Panc1 (cell line): Measurements from ENCODE around the gene SYTL1. TPM values are rescaled to one million over a fixed set of nuclear protein-coding genes. Genes with fewer than 3 reads are reported as not detected.

ENCODE experiments used
- ATAC-seq: fragments of 200-7000 bp; cut with Tn5 transposase; 2 replicates; pipeline ENCODE4 v1.9.1; 2020; ENCODE audit warnings: mild to moderate bottlenecking, moderate library complexity
- BruUV-seq: library from RNA; stranded (reverse); fragments of 400-500 nt; replicated peaks from 2 replicates; lab custom pipeline; 2021; lab: Mats Ljungman, UMichigan
- CTCF ChIA-PET: fragments of 300-600 bp; sonication (Branson Sonifier 250); formaldehyde crosslinking; loops from one replicate; lab custom pipeline; 2022; ENCODE audit warnings: antibody characterized with exemption; lab: Charles Lee
- POLR2A ChIA-PET: fragments of 300-600 bp; sonication (Branson Sonifier 250); formaldehyde crosslinking; loops from one replicate; lab custom pipeline; 2022; ENCODE audit warnings: antibody characterized with exemption; lab: Charles Lee
- DNase-seq: peaks from one replicate; pipeline ENCODE4 v3.0.0-alpha.2; 2010; ENCODE audit warnings: low read depth, low spot score
- H3K27ac ChIP-seq: 2 replicates; pipeline ENCODE4 v1.5.1; 2011; ENCODE audit warnings: mild to moderate bottlenecking, low read length, inconsistent platforms
- H3K27me3 ChIP-seq: fragments of 200-500 bp; sonication (Bioruptor generic); 2 replicates; pipeline ENCODE4 v1.6.0; 2014; ENCODE audit warnings: low read length, inconsistent platforms; ENCODE audit not compliant: control insufficient read depth, insufficient read depth
- H3K36me3 ChIP-seq: fragments of 200-500 bp; sonication (Bioruptor generic); 2 replicates; pipeline ENCODE4 v1.5.1; 2014; ENCODE audit warnings: inconsistent platforms, mild to moderate bottlenecking, low read length, moderate library complexity; ENCODE audit not compliant: control insufficient read depth, insufficient read depth
- H3K4me1 ChIP-seq: 2 replicates; pipeline ENCODE4 v1.5.1; 2011; ENCODE audit warnings: inconsistent platforms, mild to moderate bottlenecking, low read length, moderate library complexity; ENCODE audit not compliant: control insufficient read depth, insufficient read depth
- H3K4me3 ChIP-seq, 2 experiments: 2 replicates each; pipeline ENCODE4 v1.5.1; 2011 to 2012; ENCODE audit warnings: low read depth in 2 of 2, low read length in 2 of 2, mild to moderate bottlenecking in 2 of 2, inconsistent platforms in 1 of 2, moderate library complexity in 1 of 2
- H3K9me3 ChIP-seq: fragments of 200-500 bp; sonication (Bioruptor generic); 2 replicates; pipeline ENCODE4 v1.5.1; 2014; ENCODE audit warnings: low read depth, mild to moderate bottlenecking, inconsistent platforms, low read length, moderate library complexity; ENCODE audit not compliant: control insufficient read depth, insufficient read depth
- POLR2AphosphoS5 ChIP-seq: IDR thresholded peaks from 2 replicates; pipeline ENCODE4 v1.6.1; 2012; ENCODE audit warnings: mild to moderate bottlenecking, low read depth, low read length, moderate library complexity
- SIN3A ChIP-seq: IDR thresholded peaks from 2 replicates; pipeline ENCODE4 v1.6.1; 2012; ENCODE audit warnings: low read depth, mild to moderate bottlenecking, low read length, moderate library complexity, borderline replicate concordance; ENCODE audit not compliant: insufficient read depth
- TCF7L2 ChIP-seq: IDR thresholded peaks from 2 replicates; pipeline ENCODE4 v1.6.1; 2011; ENCODE audit warnings: mild to moderate bottlenecking, low read depth, low read length, inconsistent platforms
- in situ Hi-C: cut with HindIII; loops from 2 replicates; pipeline ENCODE4 v1.10.0; 2016; ENCODE audit warnings: low sequenced_read_pairs, low pct_unique_long_range_greater_than_20kb
- intact Hi-C: fragments of 100-400 bp; cut with micrococcal nuclease; formaldehyde crosslinking; loops from one replicate; pipeline ENCODE4 v1.10.0; 2022; ENCODE audit not compliant: unreplicated experiment
- total RNA-seq: library from RNA; stranded (reverse); gene quantifications from one replicate; pipeline ENCODE4 v1.2.1, GENCODE V29; 2021; ENCODE audit not compliant: unreplicated experiment
- TF ChIP-seq, protein P1 (sequence below): fragments of 450-650 bp; IDR thresholded peaks from 2 replicates; pipeline ENCODE4 v1.5.1; 2017; ENCODE audit warnings: mild to moderate bottlenecking
- TF ChIP-seq, protein P2 (sequence below), 2 experiments: IDR thresholded peaks; 2 replicates each; pipeline ENCODE4 v1.6.1; 2011 to 2012; ENCODE audit warnings: low read depth in 2 of 2, control low read depth in 1 of 2, low read length in 1 of 2, mild to moderate bottlenecking in 1 of 2, moderate library complexity in 1 of 2; ENCODE audit not compliant: insufficient read depth in 1 of 2

The SYTL1 gene
- total RNA-seq, 1 experiment from 2014 or later = 2.4 TPM

DNA sequence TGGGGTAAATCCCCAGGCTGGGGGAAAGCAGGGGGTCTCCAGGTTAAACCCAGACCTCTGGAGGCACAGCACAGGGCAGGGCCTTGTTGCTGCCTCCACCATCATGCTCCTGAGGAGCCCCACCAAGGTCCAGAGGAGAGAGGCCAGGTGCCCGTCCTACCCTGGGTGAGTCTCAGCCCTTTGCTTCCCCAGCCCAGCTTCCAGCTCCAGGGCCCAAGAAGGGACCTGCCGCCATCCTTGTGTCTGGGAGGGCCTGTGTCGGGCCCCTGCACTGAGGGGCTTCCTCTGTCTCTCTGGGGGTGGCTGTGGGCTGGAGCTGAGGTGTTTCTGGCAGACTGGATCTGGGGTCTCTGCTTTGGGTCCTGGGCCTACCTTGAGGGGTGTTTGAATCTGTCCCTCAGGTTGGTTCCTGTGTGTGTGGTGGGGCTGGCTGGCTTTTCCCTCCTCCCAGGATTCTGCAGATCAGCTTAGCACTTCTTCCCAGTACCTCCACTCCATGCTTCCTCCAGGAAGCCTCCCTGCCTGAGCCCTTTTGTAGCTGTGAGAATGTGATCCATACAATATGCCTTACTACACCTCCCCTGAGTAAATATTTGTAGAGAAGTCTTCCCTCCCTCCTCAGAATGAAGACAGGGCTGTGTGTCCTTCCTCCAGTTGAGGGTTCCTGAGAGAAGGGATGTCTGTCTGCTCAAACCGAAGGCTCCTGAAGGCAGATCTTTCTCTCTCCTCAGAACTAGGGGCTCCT lies 56.8 kb downstream of the SYTL1 start:
- DNase-seq = no peak
- ATAC-seq = no peak
- ChIA-PET CTCF (interaction anchor here (0.7 kb wide), 1 partner anchor 18 kb away, joined by 3 read pairs; no protein-coding TSS in a partner anchor), POLR2A (no interaction called here)
- Histone ChIP-seq H3K27me3 (no peaks in the 10 kb centered on the region), H3K36me3 (no peaks in the 10 kb centered on the region), H3K27ac (no peak overlapping the region), H3K4me3 (no peak overlapping the region), H3K4me1 (no peaks in the 10 kb centered on the region; the same call in 1 of the 2 replicates), H3K9me3 (no peaks in the 10 kb centered on the region)
- BruUV-seq = no TSS peak
- intact Hi-C loops = loop anchor here (10.0 kb wide), 1 partner anchor 266 kb away; no protein-coding TSS in a partner anchor
- in situ Hi-C loops = no loop called here
- TF ChIP-seq SIN3A = no peak
- TF ChIP-seq, protein P1, sequence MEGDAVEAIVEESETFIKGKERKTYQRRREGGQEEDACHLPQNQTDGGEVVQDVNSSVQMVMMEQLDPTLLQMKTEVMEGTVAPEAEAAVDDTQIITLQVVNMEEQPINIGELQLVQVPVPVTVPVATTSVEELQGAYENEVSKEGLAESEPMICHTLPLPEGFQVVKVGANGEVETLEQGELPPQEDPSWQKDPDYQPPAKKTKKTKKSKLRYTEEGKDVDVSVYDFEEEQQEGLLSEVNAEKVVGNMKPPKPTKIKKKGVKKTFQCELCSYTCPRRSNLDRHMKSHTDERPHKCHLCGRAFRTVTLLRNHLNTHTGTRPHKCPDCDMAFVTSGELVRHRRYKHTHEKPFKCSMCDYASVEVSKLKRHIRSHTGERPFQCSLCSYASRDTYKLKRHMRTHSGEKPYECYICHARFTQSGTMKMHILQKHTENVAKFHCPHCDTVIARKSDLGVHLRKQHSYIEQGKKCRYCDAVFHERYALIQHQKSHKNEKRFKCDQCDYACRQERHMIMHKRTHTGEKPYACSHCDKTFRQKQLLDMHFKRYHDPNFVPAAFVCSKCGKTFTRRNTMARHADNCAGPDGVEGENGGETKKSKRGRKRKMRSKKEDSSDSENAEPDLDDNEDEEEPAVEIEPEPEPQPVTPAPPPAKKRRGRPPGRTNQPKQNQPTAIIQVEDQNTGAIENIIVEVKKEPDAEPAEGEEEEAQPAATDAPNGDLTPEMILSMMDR = no peak

DNA sequence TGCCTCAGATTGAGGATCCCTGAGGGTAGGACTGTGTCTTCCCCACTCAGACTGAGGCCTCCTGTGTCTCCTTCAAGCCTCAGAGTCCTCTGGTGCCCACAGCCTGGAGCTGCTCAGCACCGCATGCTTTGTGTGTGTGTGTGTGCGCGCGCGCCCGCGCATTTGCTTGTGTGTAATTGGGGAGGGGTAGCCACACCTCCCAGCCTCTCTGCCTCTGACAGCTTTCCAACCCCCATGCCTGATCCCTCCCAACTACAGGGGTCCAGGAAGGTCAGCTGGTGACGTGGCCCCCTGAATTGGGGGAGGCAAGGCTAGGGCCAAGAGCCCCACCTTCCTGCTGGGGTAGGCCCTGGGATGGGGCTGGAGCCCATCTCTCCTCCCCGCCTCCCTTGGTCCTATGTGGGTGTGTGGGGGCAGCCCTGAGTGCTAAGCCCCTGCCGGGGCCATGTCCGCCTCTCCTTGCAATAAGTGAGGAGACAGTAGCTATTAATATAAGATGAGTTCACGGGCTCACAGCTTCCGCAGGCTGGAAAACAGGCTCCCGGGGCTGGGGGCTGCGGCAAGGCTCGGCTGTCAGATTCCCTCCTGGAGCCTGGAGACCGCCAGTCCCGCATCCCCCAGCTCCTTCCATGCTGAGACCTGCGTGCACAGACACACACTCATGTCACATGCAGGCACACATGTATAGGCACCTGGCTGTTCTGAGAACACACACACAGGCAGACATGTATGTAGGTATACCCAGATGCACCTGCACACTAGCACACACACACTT lies 57.6 kb downstream of the SYTL1 start:
- no TSS peak for BruUV-seq
- DNase-seq (no peak), ATAC-seq (no peak)
- no peaks in the 10 kb centered on the region for H3K9me3 ChIP-seq
- no peaks in the 10 kb centered on the region; the same call in 1 of the 2 replicates for H3K4me1 ChIP-seq
- ChIA-PET POLR2A (no interaction called here), CTCF (no interaction called here)
- H3K27me3 ChIP-seq = no peaks in the 10 kb centered on the region
- TF ChIP-seq SIN3A (no peak), POLR2AphosphoS5 (no peak)
- TF ChIP-seq, protein P1 = no peak
- no peak overlapping the region for H3K4me3 ChIP-seq
- in situ Hi-C loops = no loop called here
- intact Hi-C loops = loop anchor here (10.0 kb wide), 1 partner anchor 265 kb away; no protein-coding TSS in a partner anchor
- H3K27ac ChIP-seq = no peak overlapping the region
- H3K36me3 ChIP-seq = no peaks in the 10 kb centered on the region

DNA sequence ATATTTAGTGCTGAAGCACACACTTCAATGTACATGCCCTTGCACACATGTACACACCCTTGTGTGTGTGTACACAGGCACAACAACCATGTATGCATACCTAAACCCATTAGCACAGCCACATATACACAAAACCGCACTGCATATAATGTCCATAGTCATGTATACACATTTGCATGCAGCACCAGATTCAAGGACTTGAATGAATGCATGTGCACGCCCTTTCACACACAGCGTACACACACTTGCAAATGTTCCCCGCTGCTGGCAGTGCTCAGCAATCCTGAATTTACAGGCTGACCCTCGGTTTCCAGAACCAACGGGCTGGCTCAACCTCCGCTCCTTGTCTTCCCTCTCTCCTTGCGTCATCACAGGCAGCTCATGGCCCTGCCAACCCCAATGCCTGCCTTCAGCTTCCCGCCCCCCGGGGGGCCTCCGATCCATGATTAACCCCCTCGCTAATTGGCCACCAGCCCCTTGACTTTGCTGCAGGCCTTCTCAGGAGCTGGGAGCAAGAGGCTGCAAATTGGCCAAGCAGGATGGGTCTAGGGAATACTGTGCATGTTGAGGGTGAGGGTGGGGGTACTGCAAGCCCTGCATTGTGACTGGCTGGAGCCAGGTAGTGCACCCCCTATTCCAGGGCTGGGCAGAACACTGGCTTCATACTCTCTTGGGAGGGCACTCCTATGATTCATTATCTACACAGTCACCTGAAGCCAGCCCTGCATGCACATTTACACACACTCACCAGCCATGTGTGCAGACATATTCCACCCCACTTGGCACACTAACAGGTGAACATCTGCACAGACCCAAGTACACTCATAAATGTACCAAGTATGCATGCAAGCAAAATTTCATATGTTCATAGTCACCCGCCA lies 58.5 kb downstream of the SYTL1 start:
- Histone ChIP-seq H3K4me1 (no peaks in the 10 kb centered on the region; the same call in 1 of the 2 replicates), H3K27ac (no peak overlapping the region), H3K9me3 (no peaks in the 10 kb centered on the region), H3K36me3 (no peaks in the 10 kb centered on the region), H3K27me3 (no peaks in the 10 kb centered on the region), H3K4me3 (no peak overlapping the region)
- peak; percentile 15; the same call in 1 of the 2 replicates for ATAC-seq
- no peak for DNase-seq
- intact Hi-C loops = no loop called here
- POLR2A ChIA-PET = no interaction called here
- CTCF ChIA-PET = no interaction called here
- in situ Hi-C loops = no loop called here
- no TSS peak for BruUV-seq
- TF ChIP-seq SIN3A (no peak), TCF7L2 (no peak), POLR2AphosphoS5 (no peak)
- TF ChIP-seq, protein P2, sequence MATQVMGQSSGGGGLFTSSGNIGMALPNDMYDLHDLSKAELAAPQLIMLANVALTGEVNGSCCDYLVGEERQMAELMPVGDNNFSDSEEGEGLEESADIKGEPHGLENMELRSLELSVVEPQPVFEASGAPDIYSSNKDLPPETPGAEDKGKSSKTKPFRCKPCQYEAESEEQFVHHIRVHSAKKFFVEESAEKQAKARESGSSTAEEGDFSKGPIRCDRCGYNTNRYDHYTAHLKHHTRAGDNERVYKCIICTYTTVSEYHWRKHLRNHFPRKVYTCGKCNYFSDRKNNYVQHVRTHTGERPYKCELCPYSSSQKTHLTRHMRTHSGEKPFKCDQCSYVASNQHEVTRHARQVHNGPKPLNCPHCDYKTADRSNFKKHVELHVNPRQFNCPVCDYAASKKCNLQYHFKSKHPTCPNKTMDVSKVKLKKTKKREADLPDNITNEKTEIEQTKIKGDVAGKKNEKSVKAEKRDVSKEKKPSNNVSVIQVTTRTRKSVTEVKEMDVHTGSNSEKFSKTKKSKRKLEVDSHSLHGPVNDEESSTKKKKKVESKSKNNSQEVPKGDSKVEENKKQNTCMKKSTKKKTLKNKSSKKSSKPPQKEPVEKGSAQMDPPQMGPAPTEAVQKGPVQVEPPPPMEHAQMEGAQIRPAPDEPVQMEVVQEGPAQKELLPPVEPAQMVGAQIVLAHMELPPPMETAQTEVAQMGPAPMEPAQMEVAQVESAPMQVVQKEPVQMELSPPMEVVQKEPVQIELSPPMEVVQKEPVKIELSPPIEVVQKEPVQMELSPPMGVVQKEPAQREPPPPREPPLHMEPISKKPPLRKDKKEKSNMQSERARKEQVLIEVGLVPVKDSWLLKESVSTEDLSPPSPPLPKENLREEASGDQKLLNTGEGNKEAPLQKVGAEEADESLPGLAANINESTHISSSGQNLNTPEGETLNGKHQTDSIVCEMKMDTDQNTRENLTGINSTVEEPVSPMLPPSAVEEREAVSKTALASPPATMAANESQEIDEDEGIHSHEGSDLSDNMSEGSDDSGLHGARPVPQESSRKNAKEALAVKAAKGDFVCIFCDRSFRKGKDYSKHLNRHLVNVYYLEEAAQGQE (IDR thresholded peaks at IDR 0.05; ENCODE audit: insufficient read depth in 1 of 2, low read depth in 2 of 2, low read length in 1 of 2) = no peak
- TF ChIP-seq, protein P1 = no peak
